IPS-NIHi11 (cell line): ENCODE data around the gene KCNJ11.

Experiments used
- DNase-seq: peaks from one replicate; pipeline ENCODE4 v3.0.0; 2012; ENCODE audit warnings: mixed read lengths, low spot score

Gene KCNJ11

DNA sequence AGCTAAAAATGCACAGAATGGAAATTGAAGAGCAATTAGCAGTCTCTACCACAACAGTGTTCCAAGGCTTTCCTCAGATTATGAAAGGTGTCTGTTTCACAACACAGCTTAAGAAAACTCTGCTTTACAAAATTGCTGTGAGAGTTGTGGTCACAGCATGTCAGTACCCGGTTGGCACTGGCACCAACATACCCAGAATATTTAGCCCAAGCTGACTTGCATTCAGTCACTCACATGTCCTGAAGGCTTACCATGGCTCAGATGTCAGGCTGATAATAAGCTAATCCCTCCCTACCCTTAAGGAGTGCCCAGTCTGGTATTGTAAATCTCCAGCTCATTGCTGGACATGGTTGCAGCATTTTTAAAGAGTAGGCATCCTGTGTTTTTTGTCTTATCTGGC, 22.0 kb downstream of the KCNJ11 start:
- DNase-seq: no peak

DNA sequence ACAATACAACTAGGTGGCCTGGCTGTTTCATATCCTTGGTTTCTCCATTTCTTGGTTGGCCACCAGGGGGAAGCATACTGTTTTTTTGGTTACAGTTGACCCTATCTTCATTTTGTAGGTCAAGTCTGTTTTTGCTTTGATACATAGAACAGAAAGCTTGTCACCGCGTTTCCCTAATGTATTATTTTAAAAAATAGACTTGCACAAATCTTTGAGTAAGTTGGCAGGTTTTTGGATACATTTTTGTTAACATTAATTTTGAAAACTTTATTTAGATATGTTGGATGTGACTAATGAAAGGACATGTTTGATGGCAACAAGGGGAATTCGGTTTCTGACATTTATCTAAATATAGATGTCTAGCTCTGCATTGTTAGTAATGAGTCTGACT, 33.9 kb downstream of the KCNJ11 start:
- peak; percentile 80 for DNase-seq

DNA sequence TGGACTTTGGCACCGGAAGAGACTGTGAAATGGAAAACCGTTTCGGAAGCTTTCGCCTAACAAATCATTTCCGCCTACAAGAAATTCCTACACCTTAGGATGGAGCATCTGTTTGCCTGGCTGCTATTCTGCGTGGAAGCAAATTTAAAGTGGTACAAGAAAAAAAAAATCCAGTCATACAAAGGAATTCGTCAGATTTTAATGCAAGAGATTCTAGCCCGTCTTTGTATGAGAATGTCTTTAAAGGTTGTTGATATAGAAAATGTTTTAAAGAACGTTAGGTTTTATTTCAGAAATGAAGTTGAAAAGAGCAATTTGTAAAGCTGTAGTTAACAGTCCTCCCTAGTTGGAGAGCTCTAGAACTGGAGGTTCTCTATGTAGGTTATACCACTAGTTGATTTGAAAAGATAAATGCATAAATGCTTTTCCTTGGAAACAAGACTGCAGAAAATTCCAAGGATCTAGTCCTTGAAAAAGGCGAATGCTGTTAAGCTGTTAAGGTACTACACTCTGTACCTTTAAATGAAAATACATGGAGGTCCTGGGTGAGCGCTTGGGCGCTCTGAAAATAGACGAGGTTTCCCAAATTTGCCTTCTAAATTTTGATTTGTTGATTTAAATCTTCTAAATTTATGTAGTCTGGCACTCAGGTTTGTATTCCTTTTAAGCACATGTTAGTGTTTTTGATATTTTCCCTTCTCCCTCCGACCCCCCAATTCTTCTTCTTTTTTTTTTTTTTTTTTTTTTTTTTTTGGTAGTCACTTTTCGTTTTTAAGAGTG, 34.4 kb downstream of the KCNJ11 start:
- DNase-seq: no peak

DNA sequence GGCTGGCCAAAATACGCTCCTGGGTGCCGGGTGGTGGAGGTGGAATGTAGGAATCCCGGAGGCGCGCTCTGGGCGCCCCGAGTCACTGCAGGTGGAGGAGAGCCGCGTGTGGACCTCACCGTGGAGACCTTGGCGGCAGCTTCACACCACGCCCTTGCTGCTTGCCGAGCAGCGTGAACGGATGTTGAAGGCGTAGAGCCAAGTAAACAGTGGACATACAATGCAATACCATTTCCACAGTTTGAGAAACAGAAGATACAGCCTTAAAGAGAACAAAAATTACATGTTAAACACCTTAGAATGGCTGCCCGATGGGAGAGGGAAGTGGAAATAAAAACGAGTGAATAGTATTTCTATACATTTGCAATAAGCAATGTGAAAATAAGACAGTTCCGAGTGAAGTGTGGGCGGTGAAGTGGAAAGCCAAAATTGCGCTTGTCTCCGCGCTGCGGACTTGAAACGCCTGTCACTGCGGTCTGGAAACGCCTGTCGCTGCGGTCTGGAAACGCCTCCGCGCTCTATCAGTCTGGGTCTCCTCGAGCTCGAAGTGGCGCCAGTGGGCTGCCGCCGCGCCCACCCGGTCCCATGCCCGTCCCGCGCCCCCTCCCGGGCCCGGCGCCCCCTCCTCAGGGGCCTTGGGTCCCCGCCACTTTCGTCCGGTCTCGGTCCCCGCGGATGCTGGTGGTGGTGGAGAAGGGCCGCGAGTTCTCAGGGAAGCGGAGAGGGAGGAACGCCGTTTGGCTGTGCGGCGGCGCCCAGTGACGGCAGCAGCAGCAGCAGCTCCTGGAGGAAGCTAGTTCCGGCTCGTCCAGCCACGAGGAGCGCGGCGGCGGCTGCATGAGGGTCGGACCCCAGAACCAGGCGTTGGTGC, 35.3 kb downstream of the KCNJ11 start:
- peak; percentile 80 for DNase-seq

DNA sequence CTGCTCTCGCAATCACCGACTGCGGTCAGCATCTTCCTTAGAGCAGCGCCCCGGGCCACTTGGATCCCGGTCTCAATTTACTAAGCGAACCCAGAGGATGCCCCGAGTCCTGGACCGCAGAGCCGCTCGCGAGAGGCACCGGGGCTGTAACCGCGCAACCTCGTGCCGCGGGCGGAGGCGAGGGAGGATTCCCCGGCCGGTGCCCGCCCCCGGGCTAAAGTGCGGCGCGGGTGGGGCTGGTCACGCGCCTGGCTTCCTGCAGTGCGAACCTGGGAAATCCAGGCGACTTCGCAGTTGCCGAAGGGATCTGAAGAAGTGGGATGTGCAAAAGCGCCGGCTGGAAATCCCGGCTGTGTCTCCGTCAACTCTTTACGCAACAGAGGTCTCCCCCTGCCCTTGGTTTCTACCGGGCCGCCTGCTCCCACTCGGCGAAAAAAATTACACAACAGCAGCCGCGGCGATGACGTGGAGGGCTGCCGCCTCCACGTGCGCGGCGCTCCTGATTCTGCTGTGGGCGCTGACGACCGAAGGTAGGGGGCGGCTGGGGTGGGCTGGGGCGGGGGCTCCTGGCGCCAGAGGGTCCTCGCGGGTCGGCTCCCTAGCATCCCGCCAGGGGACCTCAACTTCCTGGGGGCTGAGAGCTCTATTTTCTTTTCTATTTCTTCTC, 36.8 kb downstream of the KCNJ11 start, which contains the start of gene NCR3LG1:
TSS of gene NCR3LG1 (plus strand) at position 291 of the 667 bp plus-strand sequence. CDS start at position 461, 170 bp downstream.
- peak; percentile 57 for DNase-seq

DNA sequence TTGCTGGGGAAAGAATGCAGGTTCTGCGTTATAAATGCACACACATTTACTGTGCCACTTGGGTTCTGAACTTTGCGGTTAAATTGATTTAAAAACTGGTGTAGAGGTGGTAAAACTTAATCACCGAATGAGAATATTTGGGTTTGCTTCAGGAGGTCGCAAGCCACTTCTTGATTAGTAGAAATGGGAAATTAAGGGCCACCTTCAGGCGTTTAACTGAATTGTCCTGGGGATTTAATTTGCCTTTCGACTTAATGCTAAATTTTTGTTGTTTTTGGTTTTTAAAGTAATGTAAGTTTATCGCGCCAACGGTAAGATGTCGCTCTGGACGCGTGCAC, 37.3 kb downstream of the KCNJ11 start:
- no peak for DNase-seq

DNA sequence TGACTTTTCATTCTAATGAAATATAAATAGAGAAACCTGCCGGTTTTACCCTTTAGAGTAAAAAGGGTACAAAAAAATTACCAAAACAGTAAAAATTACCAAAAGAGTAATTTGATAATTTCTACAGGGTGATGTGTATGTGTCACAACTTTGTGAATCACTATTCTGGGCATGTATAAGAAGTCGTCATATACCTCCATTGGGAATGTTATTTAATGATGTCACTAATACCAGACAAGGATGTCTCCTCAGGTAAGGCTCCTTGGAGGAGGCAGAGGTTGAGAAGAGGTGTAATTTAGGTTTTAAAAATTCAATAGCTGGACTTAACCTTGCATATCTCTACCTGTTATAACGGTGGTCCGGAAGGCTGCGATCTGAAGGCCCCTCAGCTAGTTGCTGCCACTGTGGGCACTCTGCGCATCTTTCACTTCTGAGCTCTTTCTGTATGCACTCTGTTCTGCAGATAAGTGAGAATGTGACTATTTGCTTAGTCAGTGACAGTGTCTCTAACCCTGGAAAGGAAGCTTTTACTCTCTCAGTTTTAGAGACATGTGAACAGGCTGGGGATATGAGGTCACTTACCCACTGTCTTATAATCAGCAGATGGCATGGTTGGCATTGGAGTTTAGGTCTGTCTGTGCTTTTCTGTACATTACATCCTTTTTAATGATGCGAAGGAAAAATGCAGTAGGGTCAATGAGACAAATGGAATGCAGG, 37.8 kb downstream of the KCNJ11 start:
- no peak for DNase-seq

DNA sequence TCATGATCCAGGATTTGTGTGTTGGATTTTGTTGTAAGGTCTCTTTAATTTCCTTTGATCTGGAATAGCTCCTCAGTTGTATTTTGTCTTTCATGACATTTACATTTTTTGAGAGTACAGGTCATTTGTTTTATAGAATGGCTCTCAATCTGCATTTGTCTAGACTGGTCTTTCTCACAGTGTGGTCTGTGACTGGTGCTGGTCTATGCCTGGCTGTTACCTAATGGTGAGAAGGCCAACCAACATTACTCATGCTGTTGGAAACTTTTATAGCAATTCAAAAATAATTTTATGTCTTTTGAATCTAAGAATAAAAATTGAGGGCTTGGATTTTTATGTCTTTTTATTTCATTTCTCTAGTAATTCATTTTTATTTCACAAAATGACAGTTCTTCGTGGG, 40.8 kb downstream of the KCNJ11 start:
- no peak for DNase-seq

DNA sequence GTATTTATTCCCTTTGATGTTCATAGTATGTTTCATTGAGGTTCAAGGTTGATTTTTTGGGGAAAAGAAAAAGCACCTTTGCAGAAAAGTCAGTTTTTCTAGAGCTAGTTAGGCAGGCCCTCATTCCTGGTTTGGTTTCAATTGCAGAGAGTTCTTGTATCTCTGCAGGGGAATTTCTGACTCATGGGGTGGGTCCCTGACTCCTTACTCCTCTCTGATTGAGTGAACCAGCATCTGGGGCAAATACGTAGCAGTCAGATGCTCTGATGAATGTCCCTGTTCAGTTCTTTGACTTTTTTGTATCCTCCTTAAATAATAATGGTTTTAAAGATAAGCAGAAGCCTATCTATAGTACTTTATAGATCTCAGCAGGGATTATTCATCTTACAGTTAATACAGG, 44.6 kb downstream of the KCNJ11 start:
- no peak for DNase-seq

DNA sequence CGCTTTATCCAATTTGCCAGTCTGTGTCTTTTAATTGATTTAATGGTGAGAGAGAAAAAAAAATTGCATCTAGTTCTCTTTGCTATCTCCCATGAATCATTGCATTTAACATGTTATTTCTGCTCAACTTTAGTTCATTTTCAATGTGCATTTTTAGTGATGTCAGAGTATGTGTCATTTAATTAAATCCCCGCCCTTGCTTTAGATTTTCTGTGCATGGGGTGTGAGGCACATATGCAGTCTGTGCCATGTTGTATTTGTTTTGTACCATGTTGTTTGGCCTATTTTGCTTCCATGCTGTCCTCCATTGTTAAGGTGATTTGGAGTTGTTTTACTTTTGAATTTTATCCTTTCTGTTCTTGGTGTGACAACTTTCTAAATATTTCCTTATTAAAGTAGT, 45.2 kb downstream of the KCNJ11 start:
- no peak for DNase-seq
